SK-N-MC (cell line): ENCODE measurements around the gene GCGR.

Source experiments
- EZH2 ChIP-seq: fragments of 200-600 bp; sonication (generic); IDR thresholded peaks from one replicate; pipeline ENCODE4 v1.6.1; 2017; ENCODE audit warnings: antibody characterized with exemption
- FOXP2 ChIP-seq: optimal IDR thresholded peaks from 2 replicates; pipeline ENCODE3; 2011; ENCODE audit warnings: mild to moderate bottlenecking, moderate library complexity; ENCODE audit not compliant: insufficient read depth; ENCODE audit errors: extremely low read length, control extremely low read depth
- POLR2AphosphoS5 ChIP-seq: IDR thresholded peaks from 2 replicates; pipeline ENCODE4 v1.6.1; 2012; ENCODE audit warnings: mild to moderate bottlenecking, low read depth, low read length, borderline replicate concordance

DNA sequence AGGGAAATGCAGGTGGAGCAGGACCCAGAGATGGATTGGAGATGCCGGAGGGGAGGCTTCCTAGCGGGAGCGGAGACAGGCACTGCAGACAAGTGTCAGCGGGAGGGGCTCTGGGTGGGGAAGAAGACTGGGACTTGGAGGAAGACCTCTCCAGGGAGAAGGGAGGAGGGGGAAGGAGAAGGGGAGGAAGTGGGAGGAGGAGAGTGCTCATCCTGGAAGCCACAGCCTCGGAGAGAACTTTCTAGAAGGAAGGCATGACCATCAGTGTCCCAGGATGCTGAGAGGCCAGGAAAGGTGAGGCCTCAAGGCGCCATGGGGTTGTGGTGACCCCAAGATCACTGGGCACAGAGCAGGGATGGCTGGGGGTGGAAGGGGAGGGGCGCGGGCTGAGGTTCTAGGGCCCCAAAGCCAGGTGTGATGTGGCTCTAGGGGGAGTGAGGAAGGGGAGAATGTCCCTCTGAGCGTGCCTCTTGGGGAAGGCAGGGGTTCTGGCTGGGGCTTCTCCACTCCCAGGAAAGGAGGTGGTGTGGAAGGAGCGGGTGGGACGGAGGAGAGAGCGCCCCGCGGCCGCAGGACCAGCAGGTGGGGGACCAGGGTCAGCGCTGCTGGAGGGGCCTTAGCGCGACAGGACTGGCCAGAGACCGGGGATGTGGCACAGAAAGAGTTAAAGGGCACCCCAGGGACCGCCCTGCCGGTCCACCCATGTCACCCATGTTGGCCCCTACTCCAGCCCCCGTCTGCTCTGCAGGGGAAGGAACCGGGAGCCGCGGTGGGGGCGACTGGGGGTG lies 900 bp upstream of the GCGR start:
- no peak for TF ChIP-seq POLR2AphosphoS5
- no peak for TF ChIP-seq EZH2
- no peak for TF ChIP-seq FOXP2
